Panc1 (cell line): ENCODE measurements around the gene KRTAP19-6.
"Not testable (repeated sequence)": the region's sequence is repeated elsewhere in the genome, so short reads cannot be mapped to it uniquely, and the experiment has no call there.

ENCODE experiments used
- POLR2AphosphoS5 ChIP-seq: IDR thresholded peaks from 2 replicates; pipeline ENCODE4 v1.6.1; 2012; ENCODE audit warnings: mild to moderate bottlenecking, low read depth, low read length, moderate library complexity
- SIN3A ChIP-seq: IDR thresholded peaks from 2 replicates; pipeline ENCODE4 v1.6.1; 2012; ENCODE audit warnings: low read depth, mild to moderate bottlenecking, low read length, moderate library complexity, borderline replicate concordance; ENCODE audit not compliant: insufficient read depth
- TCF7L2 ChIP-seq: IDR thresholded peaks from 2 replicates; pipeline ENCODE4 v1.6.1; 2011; ENCODE audit warnings: mild to moderate bottlenecking, low read depth, low read length, inconsistent platforms
- TF ChIP-seq, protein P1 (sequence below): fragments of 450-650 bp; IDR thresholded peaks from 2 replicates; pipeline ENCODE4 v1.5.1; 2017; ENCODE audit warnings: mild to moderate bottlenecking
- TF ChIP-seq, protein P2 (sequence below), 2 experiments: IDR thresholded peaks; 2 replicates each; pipeline ENCODE4 v1.6.1; 2011 to 2012; ENCODE audit warnings: low read depth in 2 of 2, control low read depth in 1 of 2, low read length in 1 of 2, mild to moderate bottlenecking in 1 of 2, moderate library complexity in 1 of 2; ENCODE audit not compliant: insufficient read depth in 1 of 2

DNA sequence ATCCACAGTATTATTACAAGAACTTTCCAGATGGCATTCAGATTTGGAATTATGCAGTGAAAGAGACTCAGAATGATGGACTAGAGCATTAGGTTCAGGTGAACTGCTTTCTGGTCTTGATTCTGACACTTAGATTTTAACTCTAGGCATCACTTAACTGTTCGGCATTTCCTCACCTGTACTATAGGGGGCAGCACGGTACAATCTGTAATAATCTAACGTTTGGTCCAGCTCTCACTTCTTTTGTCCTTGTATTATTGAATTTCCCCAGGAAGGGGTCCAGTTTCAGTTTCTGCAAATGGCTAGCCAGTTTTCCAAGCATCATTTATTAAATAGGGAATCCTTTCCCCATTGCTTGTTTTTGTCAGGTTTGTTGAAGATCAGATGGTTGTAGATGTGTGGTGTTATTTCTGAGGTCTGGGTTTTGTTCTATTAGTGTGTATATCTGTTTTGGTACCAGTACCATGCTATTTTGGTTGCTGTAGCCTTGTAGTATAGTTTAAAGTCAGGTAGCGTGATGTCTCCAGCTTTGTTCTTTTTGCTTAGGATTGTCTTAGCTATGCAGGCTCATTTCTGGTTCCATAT lies 36.0 kb downstream of the KRTAP19-6 start:
- TF ChIP-seq, protein P1, sequence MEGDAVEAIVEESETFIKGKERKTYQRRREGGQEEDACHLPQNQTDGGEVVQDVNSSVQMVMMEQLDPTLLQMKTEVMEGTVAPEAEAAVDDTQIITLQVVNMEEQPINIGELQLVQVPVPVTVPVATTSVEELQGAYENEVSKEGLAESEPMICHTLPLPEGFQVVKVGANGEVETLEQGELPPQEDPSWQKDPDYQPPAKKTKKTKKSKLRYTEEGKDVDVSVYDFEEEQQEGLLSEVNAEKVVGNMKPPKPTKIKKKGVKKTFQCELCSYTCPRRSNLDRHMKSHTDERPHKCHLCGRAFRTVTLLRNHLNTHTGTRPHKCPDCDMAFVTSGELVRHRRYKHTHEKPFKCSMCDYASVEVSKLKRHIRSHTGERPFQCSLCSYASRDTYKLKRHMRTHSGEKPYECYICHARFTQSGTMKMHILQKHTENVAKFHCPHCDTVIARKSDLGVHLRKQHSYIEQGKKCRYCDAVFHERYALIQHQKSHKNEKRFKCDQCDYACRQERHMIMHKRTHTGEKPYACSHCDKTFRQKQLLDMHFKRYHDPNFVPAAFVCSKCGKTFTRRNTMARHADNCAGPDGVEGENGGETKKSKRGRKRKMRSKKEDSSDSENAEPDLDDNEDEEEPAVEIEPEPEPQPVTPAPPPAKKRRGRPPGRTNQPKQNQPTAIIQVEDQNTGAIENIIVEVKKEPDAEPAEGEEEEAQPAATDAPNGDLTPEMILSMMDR, result peak; percentile 19; the same call in 1 of the 2 replicates
- not testable (repeated sequence) for TF ChIP-seq POLR2AphosphoS5, SIN3A, TCF7L2
- TF ChIP-seq, protein P2, sequence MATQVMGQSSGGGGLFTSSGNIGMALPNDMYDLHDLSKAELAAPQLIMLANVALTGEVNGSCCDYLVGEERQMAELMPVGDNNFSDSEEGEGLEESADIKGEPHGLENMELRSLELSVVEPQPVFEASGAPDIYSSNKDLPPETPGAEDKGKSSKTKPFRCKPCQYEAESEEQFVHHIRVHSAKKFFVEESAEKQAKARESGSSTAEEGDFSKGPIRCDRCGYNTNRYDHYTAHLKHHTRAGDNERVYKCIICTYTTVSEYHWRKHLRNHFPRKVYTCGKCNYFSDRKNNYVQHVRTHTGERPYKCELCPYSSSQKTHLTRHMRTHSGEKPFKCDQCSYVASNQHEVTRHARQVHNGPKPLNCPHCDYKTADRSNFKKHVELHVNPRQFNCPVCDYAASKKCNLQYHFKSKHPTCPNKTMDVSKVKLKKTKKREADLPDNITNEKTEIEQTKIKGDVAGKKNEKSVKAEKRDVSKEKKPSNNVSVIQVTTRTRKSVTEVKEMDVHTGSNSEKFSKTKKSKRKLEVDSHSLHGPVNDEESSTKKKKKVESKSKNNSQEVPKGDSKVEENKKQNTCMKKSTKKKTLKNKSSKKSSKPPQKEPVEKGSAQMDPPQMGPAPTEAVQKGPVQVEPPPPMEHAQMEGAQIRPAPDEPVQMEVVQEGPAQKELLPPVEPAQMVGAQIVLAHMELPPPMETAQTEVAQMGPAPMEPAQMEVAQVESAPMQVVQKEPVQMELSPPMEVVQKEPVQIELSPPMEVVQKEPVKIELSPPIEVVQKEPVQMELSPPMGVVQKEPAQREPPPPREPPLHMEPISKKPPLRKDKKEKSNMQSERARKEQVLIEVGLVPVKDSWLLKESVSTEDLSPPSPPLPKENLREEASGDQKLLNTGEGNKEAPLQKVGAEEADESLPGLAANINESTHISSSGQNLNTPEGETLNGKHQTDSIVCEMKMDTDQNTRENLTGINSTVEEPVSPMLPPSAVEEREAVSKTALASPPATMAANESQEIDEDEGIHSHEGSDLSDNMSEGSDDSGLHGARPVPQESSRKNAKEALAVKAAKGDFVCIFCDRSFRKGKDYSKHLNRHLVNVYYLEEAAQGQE (IDR thresholded peaks at IDR 0.05; ENCODE audit: insufficient read depth in 1 of 2, low read depth in 2 of 2, low read length in 1 of 2), result not testable (repeated sequence)
